HCT116 (cell line): Measurements from ENCODE around the gene PLEKHG3.

Experiments
- CTCF ChIP-seq, 3 experiments: fragments of 200-600 bp in 1 of 3; sonication (generic) in 1 of 3; IDR thresholded peaks in 2 of 3; conservative IDR thresholded peaks in 1 of 3; 2 replicates each; pipeline ENCODE4 v1.5.1; 2012 to 2017; ENCODE audit warnings: low read depth in 2 of 3, low read length in 2 of 3, antibody characterized with exemption in 1 of 3, borderline replicate concordance in 1 of 3, control low read depth in 1 of 3, mild to moderate bottlenecking in 1 of 3, mixed read lengths in 1 of 3, mixed run types in 1 of 3, moderate library complexity in 1 of 3; ENCODE audit not compliant: insufficient read depth in 1 of 3
- ELF1 ChIP-seq: IDR thresholded peaks from 2 replicates; pipeline ENCODE4 v1.6.1; 2012; ENCODE audit warnings: low read depth, borderline replicate concordance
- EZH2 ChIP-seq: fragments of 200-600 bp; sonication (generic); IDR thresholded peaks from 2 replicates; pipeline ENCODE4 v1.6.1; 2017; ENCODE audit warnings: antibody characterized with exemption, mixed run types
- FOSL1 ChIP-seq: IDR thresholded peaks from 2 replicates; pipeline ENCODE4 v1.6.1; 2012; ENCODE audit warnings: low read depth
- POLR2A ChIP-seq: IDR thresholded peaks from 2 replicates; pipeline ENCODE4 v1.7.0; 2011; ENCODE audit warnings: borderline replicate concordance; ENCODE audit not compliant: insufficient read depth, insufficient read length; ENCODE audit errors: extremely low read depth
- POLR2AphosphoS5 ChIP-seq: IDR thresholded peaks from 2 replicates; pipeline ENCODE4 v1.6.1; 2011; ENCODE audit warnings: mild to moderate bottlenecking, low read depth, low read length, moderate library complexity
- RAD21 ChIP-seq: IDR thresholded peaks from 2 replicates; pipeline ENCODE4 v1.6.1; 2012; ENCODE audit warnings: low read depth, mild to moderate bottlenecking
- SRF ChIP-seq: IDR thresholded peaks from 2 replicates; pipeline ENCODE4 v1.6.1; 2012; ENCODE audit warnings: low read depth
- YY1 ChIP-seq: IDR thresholded peaks from 2 replicates; pipeline ENCODE4 v1.6.1; 2011; ENCODE audit warnings: low read length, low read depth, moderate library complexity, mild to moderate bottlenecking; ENCODE audit not compliant: insufficient replicate concordance; ENCODE audit errors: extremely low read depth
- ZFX ChIP-seq: fragments of 450-650 bp; IDR thresholded peaks from 2 replicates; pipeline ENCODE4 v1.6.1; 2017
- ZNF274 ChIP-seq: fragments of 200-500 bp; sonication (Bioruptor generic); IDR thresholded peaks from 2 replicates; pipeline ENCODE4 v1.6.1; 2014; ENCODE audit warnings: mild to moderate bottlenecking, low read depth, low read length, inconsistent platforms
- TF ChIP-seq, protein P1 (sequence below): IDR thresholded peaks from 2 replicates; pipeline ENCODE4 v1.6.1; 2012; ENCODE audit warnings: low read depth

DNA sequence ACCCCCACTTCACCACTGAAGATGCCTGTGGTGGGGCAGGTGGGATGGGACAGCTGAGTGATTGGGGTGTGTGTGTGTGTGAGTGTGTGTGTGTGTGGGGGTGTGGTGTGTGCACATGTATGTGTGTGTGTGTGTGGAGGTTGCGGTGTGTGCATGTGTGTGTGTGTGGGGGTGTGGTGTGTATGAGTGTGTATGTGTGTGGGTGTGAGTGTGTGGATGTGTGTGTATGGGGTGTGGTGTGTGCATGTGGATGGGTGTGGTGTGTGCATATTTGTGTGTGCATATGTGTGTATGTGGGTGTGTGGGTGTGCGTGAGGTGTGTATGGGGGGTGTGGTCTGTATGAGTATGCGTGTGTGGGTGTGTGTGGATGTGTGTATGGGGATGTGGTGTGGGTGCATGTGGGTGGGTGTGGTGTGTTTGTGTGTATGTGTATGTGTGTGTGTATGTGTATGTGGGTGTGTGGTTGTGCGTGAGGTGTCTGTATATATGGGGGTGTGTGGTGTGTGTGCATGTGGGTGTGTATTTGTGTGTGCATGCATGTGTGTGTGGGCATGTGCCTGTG is 61.6 kb downstream of the PLEKHG3 start:
- TF ChIP-seq CTCF (IDR thresholded peaks at IDR 0.05 in 2 of 3, conservative IDR thresholded peaks at IDR 0.05 in 1 of 3; ENCODE audit: borderline replicate concordance in 1 of 3, insufficient read depth in 1 of 3, low read depth in 2 of 3, low read length in 2 of 3) = no peak
- no peak for TF ChIP-seq POLR2AphosphoS5
- no peak for TF ChIP-seq SRF
- no peak for TF ChIP-seq ZFX
- TF ChIP-seq ELF1 = no peak
- no peak for TF ChIP-seq RAD21
- TF ChIP-seq, protein P1, sequence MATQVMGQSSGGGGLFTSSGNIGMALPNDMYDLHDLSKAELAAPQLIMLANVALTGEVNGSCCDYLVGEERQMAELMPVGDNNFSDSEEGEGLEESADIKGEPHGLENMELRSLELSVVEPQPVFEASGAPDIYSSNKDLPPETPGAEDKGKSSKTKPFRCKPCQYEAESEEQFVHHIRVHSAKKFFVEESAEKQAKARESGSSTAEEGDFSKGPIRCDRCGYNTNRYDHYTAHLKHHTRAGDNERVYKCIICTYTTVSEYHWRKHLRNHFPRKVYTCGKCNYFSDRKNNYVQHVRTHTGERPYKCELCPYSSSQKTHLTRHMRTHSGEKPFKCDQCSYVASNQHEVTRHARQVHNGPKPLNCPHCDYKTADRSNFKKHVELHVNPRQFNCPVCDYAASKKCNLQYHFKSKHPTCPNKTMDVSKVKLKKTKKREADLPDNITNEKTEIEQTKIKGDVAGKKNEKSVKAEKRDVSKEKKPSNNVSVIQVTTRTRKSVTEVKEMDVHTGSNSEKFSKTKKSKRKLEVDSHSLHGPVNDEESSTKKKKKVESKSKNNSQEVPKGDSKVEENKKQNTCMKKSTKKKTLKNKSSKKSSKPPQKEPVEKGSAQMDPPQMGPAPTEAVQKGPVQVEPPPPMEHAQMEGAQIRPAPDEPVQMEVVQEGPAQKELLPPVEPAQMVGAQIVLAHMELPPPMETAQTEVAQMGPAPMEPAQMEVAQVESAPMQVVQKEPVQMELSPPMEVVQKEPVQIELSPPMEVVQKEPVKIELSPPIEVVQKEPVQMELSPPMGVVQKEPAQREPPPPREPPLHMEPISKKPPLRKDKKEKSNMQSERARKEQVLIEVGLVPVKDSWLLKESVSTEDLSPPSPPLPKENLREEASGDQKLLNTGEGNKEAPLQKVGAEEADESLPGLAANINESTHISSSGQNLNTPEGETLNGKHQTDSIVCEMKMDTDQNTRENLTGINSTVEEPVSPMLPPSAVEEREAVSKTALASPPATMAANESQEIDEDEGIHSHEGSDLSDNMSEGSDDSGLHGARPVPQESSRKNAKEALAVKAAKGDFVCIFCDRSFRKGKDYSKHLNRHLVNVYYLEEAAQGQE = no peak
- no peak for TF ChIP-seq FOSL1
- no peak for TF ChIP-seq POLR2A
- no peak for TF ChIP-seq EZH2
- TF ChIP-seq ZNF274 = no peak
- TF ChIP-seq YY1 = no peak
